HCT116 (cell line): Measurements from ENCODE around the gene NKPD1. TPM values are rescaled to one million over a fixed set of nuclear protein-coding genes. Genes with fewer than 3 reads are reported as not detected.
A peak's percentile ranks its signal among the peaks of the same experiment; 100 is the strongest.

Source experiments
- ATAC-seq: fragments of 200-7000 bp; cut with Tn5 transposase; 2 replicates; pipeline ENCODE4 v1.9.1; 2020; ENCODE audit warnings: mild to moderate bottlenecking, moderate library complexity
- BruUV-seq: library from RNA; stranded (reverse); fragments of 400-500 nt; replicated peaks from 2 replicates; lab custom pipeline; 2021; lab: Mats Ljungman, UMichigan
- CTCF ChIA-PET: fragments of 300-600 bp; sonication (Branson Sonifier 250); formaldehyde crosslinking; loops from one replicate; lab custom pipeline; 2021; ENCODE audit warnings: antibody characterized with exemption; lab: Charles Lee
- POLR2A ChIA-PET: fragments of 300-600, 350-600 bp; sonication (Branson Sonifier 250); formaldehyde crosslinking; loops from one replicate; lab custom pipeline; 2021; ENCODE audit warnings: antibody characterized with exemption; lab: Charles Lee
- RAD21 ChIA-PET, 2 experiments: fragments of 300-600 bp; sonication (Branson Sonifier 250); formaldehyde crosslinking; loops; one replicate each; lab custom pipeline; 2023; ENCODE audit warnings: low total read pairs in 2 of 2; ENCODE audit not compliant: uncharacterized antibody in 2 of 2, unreplicated experiment in 2 of 2, low non-redundant PET in 1 of 2; lab: Charles Lee
- DNase-seq: peaks from one replicate; pipeline ENCODE4 v3.0.0-alpha.2; 2010; ENCODE audit warnings: low read depth, low spot score
- H2AFZ ChIP-seq: fragments of 200-600 bp; shearing (Covaris generic), sonication (generic); 2 replicates; pipeline ENCODE4 v1.6.1; 2017; ENCODE audit warnings: low read depth, mixed run types, mixed read lengths, antibody characterized with exemption, low read length; ENCODE audit not compliant: poor library complexity, severe bottlenecking
- H3K27ac ChIP-seq: 2 replicates; pipeline ENCODE4 v1.5.1; 2012; ENCODE audit warnings: low read depth, low read length
- H3K27me3 ChIP-seq: fragments of 200-600 bp; sonication (generic); 2 replicates; pipeline ENCODE4 v1.6.1; 2016; ENCODE audit warnings: mixed run types, low read length, mixed read lengths; ENCODE audit not compliant: insufficient read depth
- H3K36me3 ChIP-seq, 2 experiments: fragments of 200-500 bp in 1 of 2; fragments of 200-600 bp in 1 of 2; sonication (Bioruptor generic) in 1 of 2; sonication (generic) in 1 of 2; 2 replicates each; pipeline versions ENCODE4 v1.5.1 to v1.6.1; 2014 to 2016; ENCODE audit warnings: low read length in 2 of 2, inconsistent platforms in 1 of 2, mixed read lengths in 1 of 2, mixed run types in 1 of 2; ENCODE audit not compliant: insufficient read depth in 2 of 2, control insufficient read depth in 1 of 2
- H3K4me1 ChIP-seq, 2 experiments: fragments of 200-600 bp in 1 of 2; sonication (generic) in 1 of 2; 2 replicates each; pipeline versions ENCODE4 v1.5.1 to v1.6.1; 2012 to 2017; ENCODE audit warnings: low read length in 2 of 2, inconsistent platforms in 1 of 2, mild to moderate bottlenecking in 1 of 2, mixed read lengths in 1 of 2, mixed run types in 1 of 2, moderate library complexity in 1 of 2; ENCODE audit not compliant: insufficient read depth in 2 of 2, control insufficient read depth in 1 of 2
- H3K4me2 ChIP-seq: fragments of 200-600 bp; sonication (generic); 2 replicates; pipeline ENCODE4 v1.6.1; 2017; ENCODE audit warnings: mixed run types, low read length, mixed read lengths
- H3K4me3 ChIP-seq, 2 experiments: fragments of 200-600 bp in 1 of 2; sonication (generic) in 1 of 2; replicated peaks in 1 of 2; 2 replicates each; pipeline ENCODE4 v1.5.1; 2011 to 2016; ENCODE audit warnings: low read length in 2 of 2, control low read depth in 1 of 2, low read depth in 1 of 2, mild to moderate bottlenecking in 1 of 2, mixed read lengths in 1 of 2, mixed run types in 1 of 2
- H3K79me2 ChIP-seq: fragments of 200-600 bp; sonication (generic); 2 replicates; pipeline ENCODE4 v1.6.1; 2017; ENCODE audit warnings: mild to moderate bottlenecking, mixed run types, low read length, moderate library complexity, mixed read lengths; ENCODE audit not compliant: insufficient read depth
- H3K9ac ChIP-seq: fragments of 200-600 bp; sonication (generic); 2 replicates; pipeline ENCODE4 v1.6.1; 2016; ENCODE audit warnings: low read length, mixed read lengths
- H3K9me2 ChIP-seq: fragments of 200-600 bp; sonication (generic), shearing (Covaris generic); 2 replicates; pipeline ENCODE4 v1.6.1; 2017; ENCODE audit warnings: mixed run types, mild to moderate bottlenecking, moderate library complexity; ENCODE audit not compliant: insufficient read depth
- H3K9me3 ChIP-seq, 2 experiments: fragments of 200-500 bp in 1 of 2; fragments of 200-600 bp in 1 of 2; sonication (Bioruptor generic) in 1 of 2; sonication (generic) in 1 of 2; 2 replicates each; pipeline ENCODE4 v1.6.1; 2014 to 2017; ENCODE audit warnings: low read length in 2 of 2, mixed read lengths in 2 of 2, inconsistent platforms in 1 of 2, low read depth in 1 of 2, mild to moderate bottlenecking in 1 of 2, mixed run types in 1 of 2, moderate library complexity in 1 of 2; ENCODE audit not compliant: control insufficient read depth in 1 of 2, insufficient read depth in 1 of 2
- H4K20me1 ChIP-seq: fragments of 200-600 bp; sonication (generic), shearing (Covaris generic); 2 replicates; pipeline ENCODE4 v1.6.1; 2017; ENCODE audit warnings: mixed run types, mild to moderate bottlenecking, moderate library complexity; ENCODE audit not compliant: insufficient read depth
- POLR2AphosphoS5 ChIP-seq: IDR thresholded peaks from 2 replicates; pipeline ENCODE4 v1.6.1; 2011; ENCODE audit warnings: mild to moderate bottlenecking, low read depth, low read length, moderate library complexity
- intact Hi-C: fragments of 100-400 bp; cut with micrococcal nuclease; formaldehyde crosslinking; loops from 2 replicates; pipeline ENCODE4 v1.10.0; 2022
- total RNA-seq: library from RNA; stranded (reverse); gene quantifications from one replicate; pipeline ENCODE4 v1.2.1, GENCODE V29; 2021; ENCODE audit not compliant: unreplicated experiment
- TF ChIP-seq, protein P1 (sequence below), 3 experiments: fragments of 200-600 bp in 1 of 3; sonication (generic) in 1 of 3; IDR thresholded peaks in 2 of 3; conservative IDR thresholded peaks in 1 of 3; 2 replicates each; pipeline ENCODE4 v1.5.1; 2012 to 2017; ENCODE audit warnings: low read depth in 2 of 3, low read length in 2 of 3, antibody characterized with exemption in 1 of 3, borderline replicate concordance in 1 of 3, control low read depth in 1 of 3, mild to moderate bottlenecking in 1 of 3, mixed read lengths in 1 of 3, mixed run types in 1 of 3, moderate library complexity in 1 of 3; ENCODE audit not compliant: insufficient read depth in 1 of 3

The NKPD1 gene
- total RNA-seq, 1 experiment from 2014 or later: 0.64 TPM

DNA sequence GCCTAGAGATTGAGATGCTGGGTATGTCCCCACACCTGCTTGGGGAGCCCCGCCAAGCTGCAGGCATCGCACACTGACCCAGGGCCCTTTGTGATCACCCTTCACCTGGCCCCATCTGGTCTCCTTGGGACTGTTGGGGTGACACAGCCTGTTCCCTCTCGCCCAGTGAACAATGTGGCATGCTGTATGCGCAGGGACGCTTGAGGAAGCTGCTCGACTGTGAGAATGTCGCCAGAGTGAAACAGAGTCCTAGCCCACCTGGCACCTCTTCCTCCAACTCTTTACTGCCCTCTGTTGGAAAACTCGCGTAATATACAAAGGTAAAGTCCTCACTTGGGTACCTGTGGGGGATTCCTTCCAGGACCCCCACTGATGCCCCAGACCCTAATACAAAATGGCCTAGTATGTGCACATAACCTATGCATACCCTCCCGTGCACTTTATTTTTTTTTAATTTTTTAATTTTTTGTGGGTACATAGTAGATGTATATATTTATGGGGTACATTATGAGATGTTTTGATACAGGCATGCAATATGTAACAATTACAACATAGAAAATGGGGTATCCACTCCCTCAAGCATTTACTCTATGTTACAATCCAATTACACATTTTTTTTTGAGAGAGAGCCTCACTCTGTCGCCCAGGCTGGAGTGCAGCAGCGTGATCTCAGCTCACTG lies 26.8 kb upstream of the NKPD1 start:
- TF ChIP-seq, protein P1, sequence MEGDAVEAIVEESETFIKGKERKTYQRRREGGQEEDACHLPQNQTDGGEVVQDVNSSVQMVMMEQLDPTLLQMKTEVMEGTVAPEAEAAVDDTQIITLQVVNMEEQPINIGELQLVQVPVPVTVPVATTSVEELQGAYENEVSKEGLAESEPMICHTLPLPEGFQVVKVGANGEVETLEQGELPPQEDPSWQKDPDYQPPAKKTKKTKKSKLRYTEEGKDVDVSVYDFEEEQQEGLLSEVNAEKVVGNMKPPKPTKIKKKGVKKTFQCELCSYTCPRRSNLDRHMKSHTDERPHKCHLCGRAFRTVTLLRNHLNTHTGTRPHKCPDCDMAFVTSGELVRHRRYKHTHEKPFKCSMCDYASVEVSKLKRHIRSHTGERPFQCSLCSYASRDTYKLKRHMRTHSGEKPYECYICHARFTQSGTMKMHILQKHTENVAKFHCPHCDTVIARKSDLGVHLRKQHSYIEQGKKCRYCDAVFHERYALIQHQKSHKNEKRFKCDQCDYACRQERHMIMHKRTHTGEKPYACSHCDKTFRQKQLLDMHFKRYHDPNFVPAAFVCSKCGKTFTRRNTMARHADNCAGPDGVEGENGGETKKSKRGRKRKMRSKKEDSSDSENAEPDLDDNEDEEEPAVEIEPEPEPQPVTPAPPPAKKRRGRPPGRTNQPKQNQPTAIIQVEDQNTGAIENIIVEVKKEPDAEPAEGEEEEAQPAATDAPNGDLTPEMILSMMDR (IDR thresholded peaks at IDR 0.05 in 2 of 3, conservative IDR thresholded peaks at IDR 0.05 in 1 of 3; ENCODE audit: borderline replicate concordance in 1 of 3, insufficient read depth in 1 of 3, low read depth in 2 of 3, low read length in 2 of 3): peak; percentile 53 to 70 (median 67); a peak in 5 of 6 replicates
- no peak for TF ChIP-seq POLR2AphosphoS5
- TF ChIP-seq, all 23 proteins: peak for 1
- Histone ChIP-seq H3K4me3 (no peak overlapping the region), H3K4me2 (peak overlapping the region; percentile 29), H2AFZ (peak overlapping the region; percentile 23), H3K9me3 (no peaks in the 10 kb centered on the region), H3K27me3 (no peaks in the 10 kb centered on the region), H3K79me2 (no peaks in the 10 kb centered on the region), H4K20me1 (no peaks in the 10 kb centered on the region), H3K9me2 (no peaks in the 10 kb centered on the region), H3K27ac (no peak overlapping the region), H3K4me1 (peaks cover 5 to 9% of the 10 kb centered on the region in 2 experiments; a peak in 3 of 4 replicates), H3K9ac (no peak overlapping the region), H3K36me3 (no peaks in the 10 kb centered on the region)
- POLR2A ChIA-PET: no interaction called here
- no TSS peak for BruUV-seq
- ATAC-seq (peak; percentile 85), DNase-seq (no peak)
- CTCF ChIA-PET: interaction anchor here (0.6 to 2.3 kb wide), 2 partner anchors 9 to 12 kb away, joined by 3 to 11 read pairs; partner anchors contain the start of genes BLOC1S3 and TRAPPC6A
- intact Hi-C loops: loop anchor here (10.0 kb wide), 1 partner anchor 57 kb away; the partner anchor contains the start of gene EXOC3L2
- RAD21 ChIA-PET: no interaction called here
